Superior temporal gyrus (tissue), 1 donor: ENCODE results near the gene CCDC12.
A peak's percentile ranks its signal among the peaks of the same experiment; 100 is the strongest.

Experiments
- DNase-seq: peaks from one replicate; pipeline ENCODE4 v3.0.0-alpha.2; 2016; ENCODE audit errors: extremely low spot score

Gene CCDC12

GRCh38 chr3:46892285-46893145 is 84.0 kb downstream of the CCDC12 start:
- peak; percentile 64 for DNase-seq

DNA sequence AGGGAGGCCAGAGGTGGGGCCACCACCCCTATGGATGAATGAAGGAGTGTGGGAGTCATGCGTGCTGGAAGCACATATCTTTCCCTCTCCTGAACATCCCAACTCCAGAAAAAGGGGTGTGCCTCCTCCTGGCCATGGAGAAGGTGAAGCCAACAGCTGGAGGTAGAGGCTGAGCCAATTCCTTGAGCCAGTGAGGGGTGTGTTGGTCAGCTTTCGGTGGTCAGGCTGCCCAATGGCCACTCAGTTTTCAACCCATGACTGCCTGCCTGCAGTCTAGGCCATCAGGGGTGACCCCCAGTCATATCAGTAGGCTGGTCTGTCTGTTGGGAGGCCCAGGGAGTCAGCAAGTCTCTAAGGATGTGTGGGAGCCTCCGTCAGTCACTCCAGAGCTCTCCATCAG is 85.4 kb downstream of the CCDC12 start:
- no peak for DNase-seq

- no peak for DNase-seq
These were observed 86.4 kb downstream of the CCDC12 start for GRCh38 chr3:46890132-46890531.

DNA sequence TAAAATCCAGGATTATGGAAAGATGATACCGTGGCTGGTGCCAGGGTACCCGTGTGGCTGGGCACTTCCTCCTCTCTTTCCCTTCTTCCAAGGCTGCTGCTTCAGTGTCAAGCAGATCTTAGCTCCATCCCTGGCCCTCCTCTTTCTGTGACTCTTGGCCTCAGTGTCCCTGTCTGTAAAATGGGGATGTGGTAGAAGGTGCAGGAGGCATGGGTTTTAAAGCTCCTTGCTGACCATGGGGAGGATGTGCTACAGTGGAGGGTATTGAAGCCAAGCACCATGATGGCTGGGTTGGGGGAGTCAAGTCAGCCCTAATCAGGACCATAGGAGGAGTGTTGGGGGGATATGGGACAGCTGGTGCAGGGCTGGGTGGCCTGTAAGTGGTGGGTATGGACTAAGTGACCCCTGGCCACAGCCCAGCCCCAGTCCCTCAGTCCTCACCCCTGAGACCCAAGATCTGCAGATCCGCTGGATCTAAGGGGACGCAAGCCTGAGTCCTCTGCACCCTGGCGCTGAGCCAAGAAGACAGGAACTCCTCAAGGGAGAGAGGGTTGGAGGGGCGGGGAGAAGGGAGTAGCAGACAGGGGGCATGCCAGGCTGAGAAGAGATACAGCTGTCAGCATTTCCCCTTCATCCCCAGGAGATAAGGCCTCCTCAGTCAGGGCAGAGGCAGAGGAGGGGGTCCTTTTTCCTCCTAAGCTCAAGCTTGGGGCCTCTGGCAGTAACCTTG is 87.0 kb downstream of the CCDC12 start:
- no peak for DNase-seq

GRCh38 chr3:46888705-46889104 is 87.8 kb downstream of the CCDC12 start:
- no peak for DNase-seq

- no peak for DNase-seq
These were observed 88.5 kb downstream of the CCDC12 start for GRCh38 chr3:46887980-46888494.

- no peak for DNase-seq
These were observed 90.9 kb downstream of the CCDC12 start for GRCh38 chr3:46885612-46886011.

- DNase-seq = no peak
These were observed 91.6 kb downstream of the CCDC12 start for GRCh38 chr3:46884929-46885328.

GRCh38 chr3:46884427-46884826 is 92.1 kb downstream of the CCDC12 start:
- DNase-seq = no peak

GRCh38 chr3:46883830-46884185 is 92.7 kb downstream of the CCDC12 start:
- no peak for DNase-seq

DNA sequence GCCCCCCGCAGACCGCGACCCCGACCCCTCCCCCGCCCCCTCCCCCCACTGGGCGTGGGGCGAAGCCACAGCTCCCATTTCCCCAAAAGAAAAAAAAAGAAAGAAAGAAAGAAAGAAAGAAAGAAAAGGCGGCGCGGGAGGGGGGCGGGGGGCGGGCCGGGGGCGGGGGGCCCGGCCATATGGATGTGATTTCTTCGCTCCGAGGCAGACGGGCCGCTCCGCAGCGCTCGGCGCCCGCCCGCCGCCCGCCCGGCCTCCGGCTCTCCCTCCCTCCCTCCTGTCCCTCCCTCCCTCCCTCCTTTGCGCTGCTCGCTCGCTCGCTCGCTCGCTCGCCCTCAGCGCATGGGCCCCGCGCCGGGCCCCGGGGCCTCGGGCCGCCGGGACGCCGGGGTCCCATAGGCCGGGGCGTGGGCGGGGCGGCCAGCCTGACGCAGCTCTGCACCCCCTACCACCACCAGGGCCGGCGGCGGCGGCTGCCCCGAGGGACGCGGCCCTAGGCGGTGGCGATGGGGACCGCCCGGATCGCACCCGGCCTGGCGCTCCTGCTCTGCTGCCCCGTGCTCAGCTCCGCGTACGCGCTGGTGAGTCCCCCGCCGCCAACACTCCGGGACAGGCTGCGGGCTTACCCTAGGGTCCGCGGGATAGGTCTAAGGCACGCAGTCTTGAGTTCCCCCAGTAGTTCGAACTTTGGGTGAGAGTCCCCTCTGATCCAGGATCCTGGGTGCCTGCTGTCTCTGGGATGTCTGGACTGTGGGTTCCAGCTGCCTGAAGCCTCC is 93.3 kb downstream of the CCDC12 start:
- DNase-seq = no peak

- DNase-seq = no peak
These were observed 94.0 kb downstream of the CCDC12 start for GRCh38 chr3:46882377-46883053.

GRCh38 chr3:46881596-46882376 is 94.8 kb downstream of the CCDC12 start:
- no peak for DNase-seq

DNA sequence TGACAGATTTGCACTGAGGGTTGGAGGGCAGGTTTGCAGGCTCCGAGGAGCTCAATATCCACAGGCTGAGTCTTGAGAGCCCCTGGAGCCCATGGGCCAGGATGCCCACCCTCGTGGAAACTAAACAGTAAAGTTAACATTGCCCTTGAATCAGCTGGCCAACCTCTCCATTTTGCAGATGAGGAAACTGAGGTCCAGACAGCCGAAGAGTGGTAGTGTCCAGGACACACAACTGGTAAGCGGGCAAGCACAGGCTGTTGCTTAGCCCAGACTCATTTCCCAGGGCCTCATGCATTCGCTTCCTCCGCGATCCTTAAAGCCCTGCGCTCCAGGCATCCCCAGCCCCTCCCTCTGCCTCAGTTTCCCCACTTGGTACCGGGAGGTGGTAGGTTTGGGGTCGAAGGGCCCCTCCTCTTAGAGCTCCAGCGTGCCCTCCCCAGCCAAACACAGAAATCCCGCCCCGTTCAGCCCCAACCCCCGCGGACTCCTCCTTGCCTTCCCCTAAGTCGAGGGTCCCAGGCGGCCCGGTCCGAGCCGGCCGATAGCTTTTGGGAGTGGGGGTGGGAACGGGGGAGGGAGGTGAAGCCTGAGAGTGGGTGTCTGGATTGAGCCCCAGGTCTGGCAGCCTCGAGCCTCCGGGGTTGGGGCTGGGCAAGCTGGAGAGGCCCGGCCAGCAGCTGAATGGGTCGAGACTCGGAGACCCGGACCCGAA is 95.5 kb downstream of the CCDC12 start:
- no peak for DNase-seq

DNA sequence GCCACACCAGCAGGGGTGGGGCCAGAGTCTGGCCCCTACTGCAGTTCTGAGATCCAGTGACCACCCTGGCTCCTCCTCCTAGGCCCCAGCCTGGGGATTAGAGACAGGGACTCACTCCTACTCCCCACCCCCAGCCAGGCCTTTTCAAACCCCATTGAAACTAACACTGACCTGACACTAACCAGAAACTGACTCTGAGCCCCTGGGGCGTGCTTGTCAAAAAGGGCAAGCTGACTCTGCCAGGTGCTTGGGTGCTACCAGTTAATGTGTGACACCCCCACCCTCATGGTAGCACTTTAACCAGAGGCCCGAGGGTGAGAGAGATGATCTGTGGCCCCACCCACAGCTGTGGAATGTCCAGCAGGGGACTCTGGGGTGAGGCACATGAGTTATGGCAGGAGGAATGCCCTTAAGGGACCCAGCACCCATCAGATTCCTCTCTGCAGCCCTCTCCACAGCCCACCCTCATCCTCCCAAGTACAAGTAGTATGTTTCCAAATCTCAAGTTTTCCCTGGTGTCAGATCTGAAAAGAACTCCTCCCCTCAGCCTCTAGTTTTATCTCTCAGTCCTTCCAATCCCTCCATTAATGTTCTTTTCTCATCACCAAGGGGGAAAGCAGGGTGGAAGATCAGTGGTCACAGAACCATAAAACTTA is 97.6 kb downstream of the CCDC12 start:
- no peak for DNase-seq

DNA sequence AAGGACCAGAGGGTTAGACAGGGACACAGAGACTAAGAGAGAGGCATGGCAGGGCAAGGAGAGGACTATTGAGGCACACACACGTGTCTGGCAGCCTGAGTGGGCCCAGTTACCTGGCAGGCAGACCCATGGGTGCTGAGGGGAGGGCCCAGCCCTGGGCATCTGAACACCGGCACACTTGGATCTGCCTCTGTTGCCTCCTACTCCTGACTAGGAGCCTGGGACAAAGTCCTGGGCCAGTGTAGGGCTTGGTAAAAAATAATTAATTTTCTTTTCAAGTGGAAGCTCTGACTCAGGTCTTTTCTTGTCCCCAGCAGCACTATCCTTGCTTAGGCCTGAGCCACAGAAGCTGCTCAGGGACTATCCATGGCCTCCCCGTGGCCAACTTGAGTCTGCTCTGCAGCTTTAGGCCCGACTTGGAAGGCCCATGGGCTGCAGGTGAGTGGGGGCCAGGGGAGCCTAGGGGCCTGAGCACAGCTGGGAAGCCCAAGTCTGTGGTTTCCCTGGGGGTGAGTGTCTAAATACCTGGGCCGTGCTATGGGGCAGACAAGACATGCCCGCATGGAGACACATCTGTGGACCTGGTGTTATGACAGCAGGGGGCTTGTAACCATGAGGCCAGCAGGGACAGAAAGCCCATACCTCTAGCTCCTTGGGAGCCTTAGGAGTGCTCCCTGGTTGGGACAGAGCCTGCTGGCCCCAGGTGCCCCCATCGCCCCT is 99.0 kb downstream of the CCDC12 start, which contains the start of gene PTH1R:
Gene PTH1R, plus strand, starts transcription at position 316 of the 720 bp plus-strand sequence. CDS start 5,839 bp downstream, outside the sequence.
- DNase-seq = no peak

- DNase-seq = no peak
These were observed 99.9 kb downstream of the CCDC12 start for GRCh38 chr3:46876313-46877300.

GRCh38 chr3:46875560-46875959 is 101.0 kb downstream of the CCDC12 start:
- DNase-seq = no peak
